T-helper 22 cell (primary cell): ENCODE measurements around the gene ANKRD31.
"Not testable (repeated sequence)": the region's sequence is repeated elsewhere in the genome, so short reads cannot be mapped to it uniquely, and the experiment has no call there.

Experiments
- DNase-seq: peaks from one replicate; pipeline ENCODE4 v3.0.0-alpha.2; 2020; ENCODE audit warnings: low read depth

The ANKRD31 gene, protein sequence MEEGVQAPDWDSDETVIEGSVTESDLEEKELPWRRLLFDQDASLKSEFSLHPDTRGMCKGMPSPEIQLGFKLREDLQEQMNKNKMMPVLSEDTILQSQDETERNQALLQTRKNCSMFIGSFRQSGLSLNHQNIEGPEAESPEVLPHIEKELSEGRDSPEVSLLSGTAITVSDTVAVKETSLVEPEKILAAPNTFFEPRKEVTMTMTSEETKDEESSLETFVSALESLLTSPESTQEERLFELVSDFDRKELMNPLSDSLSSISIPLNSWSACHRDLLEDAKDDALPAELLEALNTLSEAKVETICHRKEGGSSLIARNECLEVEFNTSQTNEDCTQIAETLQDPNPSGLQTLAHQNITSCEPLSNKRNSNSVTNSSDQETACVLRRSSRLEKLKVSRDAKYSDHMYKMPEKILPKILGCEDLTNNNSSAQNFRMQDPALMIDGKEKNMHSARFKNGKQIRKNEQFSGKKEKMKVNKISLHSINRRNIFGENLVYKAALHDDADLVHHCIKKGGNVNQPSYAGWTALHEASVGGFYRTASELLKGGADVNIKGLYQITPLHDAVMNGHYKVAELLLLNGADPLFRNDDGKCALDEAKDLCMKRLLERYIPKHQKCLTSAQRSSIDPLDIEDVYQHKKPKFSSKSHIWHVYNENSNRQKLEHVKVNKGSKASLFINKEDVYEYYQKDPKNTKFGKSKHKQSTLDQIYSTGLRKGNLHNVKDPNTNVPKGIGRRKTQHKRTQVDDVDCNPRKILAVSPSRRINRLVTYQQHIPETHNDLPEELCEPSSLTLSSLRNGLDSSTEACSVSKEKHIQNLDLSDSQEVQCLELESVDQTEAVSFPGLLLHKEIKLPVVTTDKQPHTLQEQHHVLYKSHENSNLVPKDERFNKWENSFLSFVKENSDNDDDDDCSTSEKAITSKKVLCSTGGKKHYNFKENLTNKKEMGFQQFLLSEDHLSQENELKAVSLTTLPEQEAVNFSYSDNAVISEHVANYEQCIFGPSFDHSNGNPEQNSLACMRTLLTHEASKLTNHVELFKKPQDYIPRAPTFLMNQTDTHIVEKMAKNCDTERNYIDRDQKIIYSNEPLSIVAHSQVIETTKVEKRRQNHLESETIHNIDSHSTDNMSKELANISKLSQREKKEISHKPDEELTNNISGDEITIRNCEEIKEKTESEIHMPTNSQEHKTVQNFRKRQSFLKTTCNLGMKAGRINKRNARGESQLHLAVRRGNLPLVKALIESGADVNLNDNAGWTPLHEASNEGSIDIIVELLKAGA (N-terminal part only)

DNA sequence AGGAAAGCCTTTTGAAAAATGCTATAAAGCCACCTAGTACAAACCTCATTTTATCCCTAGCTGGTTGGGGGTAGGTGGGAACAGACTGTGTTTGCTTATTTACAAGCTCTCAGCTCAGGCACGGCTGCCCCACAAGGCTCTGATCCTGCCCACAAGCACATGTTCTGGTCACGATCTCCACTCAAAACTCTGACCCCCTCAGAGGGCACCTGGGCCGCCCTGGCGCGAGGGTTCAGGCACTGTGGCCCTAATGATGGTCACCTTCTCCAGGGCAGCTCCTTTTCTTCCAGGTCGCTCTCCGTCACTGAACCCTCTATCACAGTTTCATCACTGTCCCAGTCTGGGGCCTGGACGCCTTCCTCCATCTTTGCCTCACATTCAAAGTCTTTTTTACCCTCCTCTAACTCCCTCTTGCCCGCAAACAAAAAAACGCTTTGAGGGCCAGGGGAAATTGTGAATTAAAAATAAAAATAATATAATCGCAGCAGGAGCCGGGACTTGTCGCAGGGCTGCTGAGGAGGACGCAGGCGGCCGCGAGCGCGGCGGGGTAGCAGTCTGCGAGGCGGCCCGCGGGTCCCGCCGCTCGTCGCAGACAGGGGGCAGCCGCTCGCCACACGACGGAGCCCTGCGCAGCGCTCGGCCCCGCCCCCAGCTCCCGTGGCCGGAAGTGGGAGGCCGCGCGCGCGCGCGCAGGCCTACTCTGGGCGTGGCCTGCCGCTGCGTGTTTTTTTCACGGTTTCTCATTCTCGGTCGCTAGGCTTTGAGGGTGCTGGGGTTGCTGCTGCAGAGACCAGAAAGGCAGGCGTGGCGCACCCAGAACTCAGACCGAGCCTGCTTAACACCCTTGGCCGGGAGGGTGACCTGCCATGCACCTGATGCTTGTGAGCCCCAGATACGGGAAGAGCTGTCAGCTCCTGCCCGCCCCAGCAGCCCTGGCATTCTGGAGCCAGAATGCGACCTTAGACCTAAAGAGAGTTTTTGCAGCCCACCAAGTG lies at the start of gene ANKRD31:
Gene ANKRD31 (minus strand): TSS at position 557 of the 995 bp plus-strand sequence. CDS start 192 bp downstream, at position 365.
- peak; percentile 76 for DNase-seq

DNA sequence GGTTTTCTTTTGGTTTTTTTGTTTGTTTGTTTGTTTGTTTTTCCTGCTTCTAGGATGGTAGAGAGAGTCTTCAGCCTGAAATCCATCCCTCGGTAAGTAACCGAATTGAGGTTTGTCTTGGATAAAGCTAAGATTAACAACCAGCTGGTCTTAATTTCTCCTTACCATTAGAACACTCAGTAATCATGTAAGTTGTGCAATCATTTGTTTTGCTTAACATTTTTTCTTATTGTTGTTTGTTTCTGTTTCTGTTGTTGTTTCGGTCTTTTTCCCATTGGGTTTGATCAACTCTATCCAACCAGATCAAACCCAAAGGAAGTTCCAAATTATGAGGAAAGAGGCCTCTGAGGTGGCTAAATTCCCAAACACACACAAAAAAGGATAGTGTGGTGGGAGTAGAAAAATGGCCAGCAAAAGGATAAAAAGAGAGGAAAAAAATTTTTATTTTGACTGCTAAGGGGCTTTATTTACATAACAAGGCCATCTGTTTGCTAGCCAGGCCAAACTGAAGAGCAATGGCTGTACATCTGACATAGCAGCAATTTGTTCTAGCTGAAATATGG lies 49.6 kb upstream of the ANKRD31 start:
- DNase-seq: no peak

DNA sequence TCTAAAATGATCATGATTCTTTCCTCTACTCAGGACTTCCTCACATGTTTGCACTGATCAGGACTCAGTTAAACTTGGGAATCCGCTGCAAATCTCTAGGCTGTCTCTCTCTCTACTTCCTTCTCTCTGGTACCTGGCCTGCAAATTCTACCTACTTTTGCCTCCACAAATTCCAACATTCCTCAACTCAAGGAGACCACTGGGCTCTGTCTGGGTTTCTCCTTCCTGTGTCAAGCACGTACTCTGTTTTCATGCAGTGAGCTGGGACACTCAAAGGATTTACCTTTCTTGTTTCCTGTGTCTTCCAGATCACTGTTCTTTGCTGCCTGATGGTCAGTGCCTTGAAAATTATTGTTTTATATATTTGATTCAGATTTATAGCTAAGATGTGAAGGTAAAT lies 45.9 kb upstream of the ANKRD31 start:
- no peak for DNase-seq

DNA sequence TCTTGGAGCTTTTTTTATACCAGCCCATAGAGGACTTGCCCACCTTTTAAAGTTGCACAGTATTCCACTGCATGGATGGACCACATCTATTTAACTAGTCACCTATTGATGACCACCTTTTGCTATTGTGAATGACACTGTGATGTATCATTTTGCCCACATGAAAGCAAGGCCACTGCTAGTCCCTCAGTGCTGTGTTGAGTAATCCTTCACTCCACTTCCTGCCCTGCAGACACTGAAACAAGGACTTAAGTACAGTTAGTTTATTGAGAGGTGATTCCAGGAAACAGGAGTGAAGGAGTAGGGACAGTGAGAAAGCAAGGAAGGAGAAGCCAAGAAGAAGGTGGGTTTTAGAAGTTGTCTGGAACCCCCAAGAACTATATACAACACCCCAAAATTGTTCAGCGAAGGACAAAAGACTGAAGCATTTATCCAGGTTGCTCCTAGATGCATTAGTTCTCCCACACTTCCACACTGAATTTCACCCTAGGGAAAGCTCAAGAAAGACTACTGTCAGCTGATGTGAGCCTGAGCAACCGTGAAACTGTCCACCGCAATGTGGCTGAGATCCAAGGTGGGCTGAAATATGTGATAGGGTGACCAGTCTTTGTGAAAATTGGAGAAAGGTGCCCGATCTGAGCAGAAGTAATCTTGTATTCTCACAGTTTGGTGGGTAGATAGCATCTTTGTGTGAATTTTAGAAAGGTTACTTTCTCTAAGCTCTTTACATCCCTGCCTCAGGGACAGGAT lies 45.2 kb upstream of the ANKRD31 start:
- DNase-seq: no peak

DNA sequence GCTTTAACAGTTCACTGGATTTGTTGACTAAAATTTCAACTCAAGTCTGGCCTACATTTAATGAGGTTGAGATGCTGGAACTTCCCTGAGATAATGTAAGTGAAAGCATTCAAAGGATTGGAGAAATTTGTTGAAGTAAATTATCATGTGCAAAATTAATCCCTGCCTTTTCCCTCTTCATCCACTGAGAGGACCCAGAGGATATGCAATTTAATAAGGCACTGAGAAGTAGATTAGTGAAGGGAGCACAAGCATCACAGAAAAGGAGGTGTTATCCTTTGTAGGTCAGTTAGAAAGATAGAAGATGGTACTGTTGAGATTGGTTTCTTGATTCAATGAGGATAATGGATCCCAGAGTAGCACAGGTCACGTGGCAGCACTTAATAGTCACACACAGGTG lies 42.6 kb upstream of the ANKRD31 start:
- DNase-seq: no peak

DNA sequence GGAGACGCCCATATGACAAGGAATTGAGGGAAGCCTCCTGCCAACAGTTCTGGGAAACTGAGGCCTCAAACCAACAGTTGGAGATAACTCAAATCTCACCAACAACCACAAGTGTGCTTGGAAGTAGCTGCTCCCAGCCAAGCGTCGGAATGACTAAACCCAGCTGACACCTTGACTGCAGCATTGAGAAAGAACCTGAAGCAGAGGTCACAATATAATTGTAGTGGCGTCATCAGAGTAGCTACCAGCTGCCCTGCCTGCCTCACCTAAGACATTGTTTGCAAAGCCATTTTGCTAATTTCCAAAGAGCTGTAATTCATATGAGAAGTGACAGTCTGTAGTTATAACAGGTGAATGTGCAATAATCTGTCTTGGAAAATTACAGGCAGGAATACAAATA lies 40.8 kb upstream of the ANKRD31 start:
- DNase-seq: no peak

DNA sequence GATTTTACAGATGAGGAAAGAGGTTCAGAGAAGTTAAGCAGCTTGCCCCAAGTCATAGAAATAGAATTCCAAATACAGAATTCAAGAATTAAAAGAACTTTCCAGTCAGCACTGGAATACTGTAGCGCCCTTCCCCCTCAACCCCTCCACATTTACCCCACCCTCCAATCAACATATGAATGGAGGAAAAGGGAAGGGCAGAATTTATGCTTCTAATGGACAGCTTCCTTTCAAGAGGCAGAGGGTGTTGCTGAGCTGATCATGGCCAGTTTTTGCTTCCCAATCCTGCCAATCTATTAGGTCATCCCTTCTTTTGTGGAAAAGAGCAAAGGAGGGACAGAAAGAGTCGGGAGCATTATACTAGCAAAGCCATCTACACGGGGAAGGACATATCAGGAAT lies 39.1 kb upstream of the ANKRD31 start:
- DNase-seq: no peak

DNA sequence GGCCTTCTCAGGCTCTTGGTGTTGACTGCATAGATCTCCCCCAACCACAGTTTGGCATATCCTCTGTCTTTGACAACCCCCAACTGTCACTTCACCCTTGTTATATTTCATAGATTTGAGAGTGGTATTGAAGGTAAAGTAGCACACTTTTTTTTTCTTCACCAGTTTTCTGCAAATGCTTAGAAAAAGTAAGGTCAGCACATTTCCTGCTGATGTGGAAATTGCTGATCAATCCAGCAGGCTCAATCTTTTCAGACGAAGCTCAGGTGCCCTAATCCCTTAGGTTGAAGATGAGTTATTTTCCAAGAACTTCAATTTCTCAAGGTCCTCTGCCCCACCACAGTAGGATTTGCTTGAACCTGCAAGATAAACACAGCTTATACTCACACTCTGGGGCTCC lies 38.5 kb upstream of the ANKRD31 start:
- no peak for DNase-seq

DNA sequence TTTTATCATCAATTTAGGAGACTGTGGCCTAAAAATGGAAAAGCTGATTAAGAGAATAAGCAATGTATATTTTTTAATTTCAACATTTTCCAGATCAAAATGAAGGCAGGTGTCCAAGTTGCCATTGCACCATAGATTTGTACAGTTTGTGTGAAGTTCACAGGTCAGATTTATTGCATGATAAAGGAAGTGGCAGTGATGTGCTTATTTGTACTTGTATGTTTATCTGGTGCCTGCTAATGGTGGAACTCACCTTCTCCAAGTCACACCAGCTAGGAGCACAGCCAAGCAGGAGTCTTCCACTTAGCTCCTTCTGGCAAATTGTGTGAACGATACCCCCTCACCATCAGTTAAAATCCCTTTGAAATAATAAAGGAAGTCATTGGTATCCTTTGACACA lies 37.8 kb upstream of the ANKRD31 start:
- no peak for DNase-seq

DNA sequence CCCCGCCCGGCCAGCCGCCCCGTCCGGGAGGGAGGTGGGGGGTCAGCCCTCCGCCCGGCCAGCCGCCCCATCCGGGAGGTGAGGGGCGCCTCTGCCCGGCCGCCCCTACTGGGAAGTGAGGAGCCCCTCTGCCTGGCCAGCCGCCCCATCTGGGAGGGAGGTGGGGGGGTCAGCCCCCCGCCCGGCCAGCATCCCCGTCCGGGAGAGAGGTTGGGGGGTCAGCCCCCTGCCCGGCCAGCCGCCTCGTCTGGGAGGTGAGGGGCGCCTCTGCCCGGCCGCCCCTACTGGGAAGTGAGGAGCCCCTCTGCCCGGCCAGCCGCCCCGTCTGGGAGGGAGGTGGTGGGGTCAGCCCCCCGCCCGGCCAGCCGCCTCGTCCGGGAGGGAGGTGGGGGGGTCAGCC lies 33.9 kb upstream of the ANKRD31 start:
- DNase-seq: not testable (repeated sequence)

DNA sequence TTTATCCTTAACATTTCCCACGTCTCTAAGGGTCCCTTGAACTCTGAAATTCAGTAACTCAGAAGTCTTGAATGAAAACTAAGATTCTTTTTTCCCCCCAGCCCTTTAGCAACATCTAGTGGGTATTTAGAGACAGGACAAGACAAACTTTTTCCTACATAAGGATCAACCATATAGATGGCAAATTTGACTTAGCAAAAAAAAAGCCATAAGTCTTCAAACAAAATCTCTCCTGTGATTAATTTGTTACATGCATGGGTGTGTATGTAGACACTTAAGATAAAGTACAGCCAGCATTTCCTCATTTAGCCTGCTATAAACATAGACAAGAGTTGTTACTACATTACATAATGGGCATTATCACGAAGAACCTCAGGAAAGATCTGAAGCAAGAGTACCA lies 29.1 kb upstream of the ANKRD31 start:
- no peak for DNase-seq

DNA sequence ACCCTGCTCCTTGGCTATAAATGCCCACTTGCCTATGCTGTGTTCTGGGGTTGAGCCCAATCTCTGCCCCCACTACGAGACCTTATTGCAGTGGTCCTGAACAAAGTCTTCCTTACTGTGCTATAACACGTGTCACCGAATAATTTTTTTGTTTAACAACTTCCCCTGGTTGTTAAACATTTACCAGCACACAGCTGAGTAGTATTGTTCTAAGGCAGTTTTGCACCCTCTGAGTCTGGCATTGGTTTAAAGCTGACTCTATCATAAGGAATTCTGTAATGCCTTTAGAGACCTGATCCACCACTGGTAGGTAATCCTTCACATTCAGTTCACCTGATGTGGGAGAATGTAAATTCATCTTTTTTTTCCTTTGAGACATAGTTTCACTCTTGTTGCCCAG lies 25.6 kb upstream of the ANKRD31 start:
- DNase-seq: no peak

DNA sequence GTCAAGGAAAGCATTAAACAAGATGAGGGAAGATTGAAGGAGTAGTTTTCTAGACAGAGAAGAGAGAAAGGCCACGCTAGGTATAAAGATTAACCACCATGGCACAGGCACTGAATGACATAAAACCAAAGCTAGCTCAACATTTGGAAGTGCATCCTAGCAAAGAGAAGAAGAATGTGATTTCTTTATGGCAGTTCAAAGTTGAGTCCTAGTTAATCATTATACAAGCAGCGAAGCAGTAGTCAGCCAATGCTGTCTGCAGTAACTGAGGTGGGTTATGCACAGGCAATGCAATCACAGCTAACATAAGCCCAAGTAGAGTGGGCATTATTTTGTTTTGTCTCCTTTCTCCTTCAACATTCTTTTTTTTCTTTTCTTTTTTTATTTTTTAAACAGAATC lies 24.0 kb upstream of the ANKRD31 start:
- DNase-seq: no peak

DNA sequence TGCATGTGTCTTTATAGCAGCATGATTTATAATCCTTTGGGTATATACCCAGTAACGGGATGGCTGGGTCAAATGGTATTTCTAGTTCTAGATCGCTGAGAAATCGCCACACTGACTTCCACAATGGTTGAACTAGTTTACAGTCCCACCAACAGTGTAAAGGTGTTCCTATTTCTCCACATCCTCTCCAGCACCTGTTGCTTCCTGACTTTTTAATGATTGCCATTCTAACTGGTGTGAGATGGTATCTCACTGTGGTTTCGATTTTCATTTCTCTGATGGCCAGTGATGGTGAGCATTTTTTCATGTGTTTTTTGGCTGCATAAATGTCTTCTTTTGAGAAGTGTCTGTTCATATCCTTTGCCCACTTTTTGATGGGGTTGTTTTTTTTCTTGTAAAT lies 13.8 kb upstream of the ANKRD31 start:
- DNase-seq: not testable (repeated sequence)

DNA sequence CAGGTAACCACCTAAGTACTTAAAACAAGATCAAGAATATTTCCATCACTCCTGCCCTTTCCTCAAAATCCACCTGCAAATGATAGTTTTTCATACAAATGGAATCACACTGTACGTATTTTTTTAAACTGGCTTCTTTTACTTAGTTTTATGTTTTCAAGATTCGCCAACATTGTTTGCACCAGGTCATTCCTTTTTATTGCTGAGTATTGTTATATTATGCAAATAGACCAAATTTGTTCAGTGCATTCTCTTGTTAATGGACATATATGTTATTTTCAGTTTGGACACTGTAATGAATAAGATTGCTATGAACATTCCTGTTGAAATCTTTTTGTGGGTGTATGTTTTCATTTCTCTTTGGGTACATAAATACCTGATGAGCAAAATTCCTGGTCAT lies 8.3 kb upstream of the ANKRD31 start:
- no peak for DNase-seq

DNA sequence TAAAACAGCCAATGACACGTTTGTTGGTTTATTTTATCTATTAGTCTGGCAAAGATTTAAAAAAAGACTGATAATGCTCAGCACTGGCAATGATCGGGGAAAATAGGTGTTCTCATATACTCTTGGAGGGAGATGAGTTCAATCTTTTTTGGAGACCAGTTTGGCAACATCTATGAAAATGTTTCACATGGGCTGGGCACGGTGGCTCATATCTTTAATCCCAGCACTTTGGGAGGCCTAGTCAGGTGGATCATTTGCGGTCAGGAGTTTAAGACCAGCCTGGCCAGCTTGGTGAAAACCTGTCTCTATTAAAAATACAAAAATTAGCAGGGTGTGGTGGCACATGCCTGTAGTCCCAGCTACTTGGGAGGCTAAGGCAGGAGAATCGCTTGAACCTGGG lies 6.8 kb upstream of the ANKRD31 start:
- no peak for DNase-seq

DNA sequence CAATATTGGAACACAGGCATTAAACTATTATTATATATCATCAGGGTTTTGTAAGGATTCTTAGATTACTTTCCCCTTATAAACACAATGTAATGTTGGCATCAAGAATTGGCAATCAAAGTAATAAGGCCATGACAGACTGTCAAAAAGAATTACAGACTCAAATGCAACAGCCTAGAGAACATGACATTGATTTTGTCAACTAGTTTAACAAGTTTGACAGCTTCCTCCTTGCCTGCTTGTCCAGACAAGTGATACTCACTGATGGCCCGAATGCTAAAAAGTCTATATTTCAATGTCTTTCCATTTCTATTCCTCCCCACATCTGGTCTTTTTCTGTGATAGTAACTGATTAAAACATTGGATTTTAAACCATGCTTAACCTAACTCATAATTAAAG lies 6.4 kb upstream of the ANKRD31 start:
- DNase-seq: no peak

DNA sequence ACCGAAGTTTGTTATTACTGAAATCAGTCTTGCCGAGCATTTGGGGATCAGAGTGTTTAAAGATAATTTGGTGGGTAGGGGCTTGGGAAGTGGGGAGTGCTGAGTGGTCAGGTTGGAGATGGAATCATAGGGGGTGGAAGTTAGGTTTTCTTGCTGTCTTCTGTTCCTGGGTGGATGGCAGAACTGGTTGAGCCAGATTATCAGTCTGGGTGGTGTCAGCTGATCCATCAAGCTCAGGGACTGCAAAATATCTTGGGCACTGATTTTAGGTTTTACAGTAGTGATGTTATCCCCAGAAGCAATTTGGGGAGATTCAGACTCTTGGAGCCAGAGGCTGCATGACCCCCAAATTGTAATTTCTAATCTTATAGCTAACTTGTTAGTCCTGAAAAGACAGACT lies 5.4 kb upstream of the ANKRD31 start:
- DNase-seq: no peak

DNA sequence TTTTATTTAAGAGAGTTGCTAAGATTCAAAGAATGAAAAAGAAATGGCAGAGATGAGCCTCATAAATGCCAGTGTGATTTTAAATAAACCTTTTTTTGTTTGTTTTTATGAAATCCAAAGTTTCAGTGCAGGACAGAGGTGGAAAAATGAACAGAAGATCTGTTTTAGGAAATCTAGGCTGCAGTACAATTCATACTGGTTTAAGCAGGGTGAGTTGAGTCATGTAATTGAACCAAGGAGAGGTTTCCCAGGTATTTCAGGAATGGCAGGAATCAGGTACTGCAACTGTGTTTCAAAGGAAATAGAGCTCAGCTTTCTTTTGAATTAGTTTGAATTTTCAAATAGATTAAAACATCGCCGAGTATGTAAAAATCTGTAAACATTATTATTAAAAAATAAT lies 3.0 kb upstream of the ANKRD31 start:
- DNase-seq: no peak

DNA sequence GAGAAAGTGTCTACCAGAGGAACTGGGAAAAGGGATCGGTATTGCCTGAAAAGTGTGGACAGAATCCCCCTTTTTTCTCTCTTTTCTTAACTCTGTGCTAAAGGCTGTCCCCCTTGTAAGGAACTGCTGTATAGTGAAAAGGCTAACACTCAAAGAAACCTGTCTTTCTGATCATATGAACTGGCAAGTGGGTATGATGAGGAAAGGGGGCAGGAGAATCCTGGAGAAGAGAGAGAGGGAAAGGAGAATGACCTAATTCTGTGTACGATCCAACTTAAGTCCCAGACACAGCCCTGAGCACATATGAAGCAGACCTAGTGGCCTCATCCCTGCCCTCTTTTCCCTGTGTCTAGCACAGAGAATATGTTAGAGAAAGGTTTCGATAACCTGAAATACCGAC lies 967 bp downstream of the ANKRD31 start:
- DNase-seq: no peak
